GM12878 (cell line): ENCODE measurements around the gene JMJD4. TPM values are rescaled to one million over a fixed set of nuclear protein-coding genes. Genes with fewer than 3 reads are reported as not detected.

ENCODE experiments used
- ATAC-seq: fragments of 200-7000 bp; cut with Tn5 transposase; 3 replicates; pipeline ENCODE4 v1.9.1; 2020; ENCODE audit warnings: mild to moderate bottlenecking, moderate library complexity
- BruUV-seq: library from RNA; stranded (reverse); fragments of 400-500 nt; replicated peaks from 2 replicates; lab custom pipeline; 2021; lab: Mats Ljungman, UMichigan
- CTCF ChIA-PET: fragments of 300-600 bp; sonication (Branson Sonifier 250); formaldehyde crosslinking; extraction: SDS; loops from one replicate; lab custom pipeline; 2021; ENCODE audit warnings: inconsistent platforms; lab: Yijun Ruan, JAX
- POLR2A ChIA-PET: fragments of 350-600 bp; formaldehyde crosslinking; extraction: SDS; loops from one replicate; lab custom pipeline; 2021; ENCODE audit warnings: inconsistent platforms; lab: Charles Lee
- RAD21 ChIA-PET: fragments of 300-600 bp; sonication (Branson Sonifier 250); formaldehyde crosslinking; loops from one replicate; lab custom pipeline; 2023; ENCODE audit warnings: antibody characterized with exemption; ENCODE audit not compliant: unreplicated experiment; lab: Charles Lee
- SMC1A ChIA-PET: fragments of 300-600 bp; sonication (Branson Sonifier 250); formaldehyde crosslinking; loops from one replicate; lab custom pipeline; 2023; ENCODE audit not compliant: unreplicated experiment, uncharacterized antibody; lab: Charles Lee
- DNase-seq: peaks from one replicate; pipeline ENCODE4 v3.0.0-alpha.2; 2011; ENCODE audit warnings: low read depth, low spot score
- FAIRE-seq: peaks from 3 replicates; lab custom pipeline; 2011; peaks lifted over from hg19 to GRCh38; lab: Jason Lieb, UNC
- H2AFZ ChIP-seq: 2 replicates; pipeline ENCODE4 v1.6.0; 2011; ENCODE audit warnings: low read depth, low read length, control low read depth; ENCODE audit not compliant: control insufficient read depth
- H3K27ac ChIP-seq: 2 replicates; pipeline ENCODE4 v1.5.1; 2011; ENCODE audit warnings: control low read depth; ENCODE audit not compliant: control insufficient read depth, insufficient read depth
- H3K27me3 ChIP-seq, 2 experiments: replicated peaks in 1 of 2; 2 replicates each; pipeline versions ENCODE4 v1.6.0 to v1.6.1; 2011; ENCODE audit warnings: low read length in 1 of 2; ENCODE audit not compliant: control insufficient read depth in 2 of 2, insufficient read depth in 2 of 2
- H3K36me3 ChIP-seq, 2 experiments: 2 replicates each; pipeline ENCODE4 v1.5.1; 2011; ENCODE audit warnings: low read length in 1 of 2; ENCODE audit not compliant: control insufficient read depth in 2 of 2, insufficient read depth in 2 of 2
- H3K4me1 ChIP-seq: 2 replicates; pipeline ENCODE4 v1.6.1; 2011; ENCODE audit warnings: mild to moderate bottlenecking, low read length, moderate library complexity, mixed read lengths; ENCODE audit not compliant: control insufficient read depth, insufficient read depth
- H3K4me2 ChIP-seq: 2 replicates; pipeline ENCODE4 v1.6.0; 2011; ENCODE audit warnings: control low read depth; ENCODE audit not compliant: control insufficient read depth, insufficient read depth
- H3K4me3 ChIP-seq: fragments of 200-600 bp; sonication (generic); 2 replicates; pipeline ENCODE4 v1.5.1; 2016
- H3K79me2 ChIP-seq: 2 replicates; pipeline ENCODE4 v1.6.0; 2011; ENCODE audit warnings: low read length; ENCODE audit not compliant: control insufficient read depth, insufficient read depth
- H3K9ac ChIP-seq: 2 replicates; pipeline ENCODE4 v1.8.0; 2011; ENCODE audit warnings: low read length, control low read depth, mixed read lengths; ENCODE audit not compliant: control insufficient read depth, insufficient read depth
- H3K9me3 ChIP-seq: replicated peaks from 3 replicates; pipeline ENCODE4 v1.5.1; 2011; ENCODE audit warnings: mild to moderate bottlenecking, low read length; ENCODE audit not compliant: control insufficient read depth, insufficient read depth
- H4K20me1 ChIP-seq: 2 replicates; pipeline ENCODE4 v1.6.0; 2011; ENCODE audit not compliant: control insufficient read depth, insufficient read depth
- JUNB ChIP-seq: IDR thresholded peaks from 2 replicates; pipeline ENCODE4 v1.6.1; 2016; ENCODE audit warnings: antibody characterized with exemption, mild to moderate bottlenecking
- MEF2B ChIP-seq: fragments of 450-650 bp; IDR thresholded peaks from 2 replicates; pipeline ENCODE4 v1.6.1; 2018; ENCODE audit warnings: mild to moderate bottlenecking, moderate library complexity; ENCODE audit not compliant: partially characterized antibody, poor library complexity, severe bottlenecking
- MYC ChIP-seq: IDR thresholded peaks from 2 replicates; pipeline ENCODE4 v1.6.1; 2011; ENCODE audit warnings: mild to moderate bottlenecking, low read length, moderate library complexity, inconsistent platforms; ENCODE audit not compliant: insufficient read depth, insufficient replicate concordance, insufficient read length, severe bottlenecking
- RAD21 ChIP-seq: IDR thresholded peaks from 2 replicates; pipeline ENCODE4 v1.6.1; 2011; ENCODE audit warnings: mild to moderate bottlenecking, low read depth, low read length, moderate library complexity; ENCODE audit not compliant: insufficient read depth
- RAD51 ChIP-seq: fragments of 450-650 bp; IDR thresholded peaks from 2 replicates; pipeline ENCODE4 v1.6.1; 2016; ENCODE audit warnings: moderate library complexity, mild to moderate bottlenecking, inconsistent platforms
- ZNF384 ChIP-seq: IDR thresholded peaks from 2 replicates; pipeline ENCODE4 v1.6.1; 2012; ENCODE audit warnings: low read depth, mild to moderate bottlenecking, low read length, improper control_type of control experiment, borderline replicate concordance
- WGBS: methylation state at CpG from one replicate; pipeline ENCODE4 v1.1.6; 2016; ENCODE audit warnings: low lambda C conversion rate; ENCODE audit not compliant: insufficient replicate concordance, insufficient coverage; ENCODE audit errors: missing lambda C conversion rate; 5-methylcytosine and 5-hydroxymethylcytosine counted together
- in situ Hi-C: fragments of 300-500 bp; cut with MboI; formaldehyde crosslinking; loops from 9 replicates; pipeline ENCODE4 v1.14.3; 2018; ENCODE audit warnings: mixed read lengths
- intact Hi-C: fragments of 100-400 bp; cut with micrococcal nuclease; formaldehyde crosslinking; loops from one replicate; pipeline ENCODE4 v1.14.2; 2022; ENCODE audit not compliant: unreplicated experiment
- polyA plus RNA-seq, 11 experiments: library from polyadenylated mRNA; depleted of rRNA in 4 of 11; unstranded in 6 of 11; stranded (reverse) in 5 of 11; fragments of >200 nt; fragmentation: Nextera tagmentation in 4 of 11; fragmentation: Illumina TruSeq in 1 of 11; extraction: Ambion mirVana in 4 of 11; extraction: Trizol in 1 of 11; gene quantifications; 1 replicate in 1 of 11; 2 replicates in 10 of 11; pipeline versions ENCODE4 v1.2.1 to v1.2.3, GENCODE V29; 2011 to 2016; ENCODE audit warnings: inconsistent platforms in 2 of 11, missing spikeins in 2 of 11, low read depth in 1 of 11
- total RNA-seq, 4 experiments: library from RNA; depleted of rRNA in 3 of 4; stranded (reverse); fragments of >200 nt in 3 of 4; fragmentation: Illumina TruSeq in 1 of 4; extraction: Trizol in 1 of 4; gene quantifications; 2 replicates each; pipeline versions ENCODE4 v1.2.1 to v1.2.3, GENCODE V29; 2013 to 2021
- TF ChIP-seq, protein P1 (sequence below): IDR thresholded peaks from 2 replicates; pipeline ENCODE4 v1.6.1; 2012; ENCODE audit warnings: low read depth, low read length, improper control_type of control experiment
- TF ChIP-seq, protein P2 (sequence below): fragments of 450-650 bp; IDR thresholded peaks from 2 replicates; pipeline ENCODE4 v1.6.1; 2016; ENCODE audit warnings: mild to moderate bottlenecking
- TF ChIP-seq, protein P3 (sequence below): fragments of 450-650 bp; formaldehyde crosslinking; IDR thresholded peaks from 2 replicates; pipeline ENCODE4 v1.4.0; 2022; ENCODE audit warnings: mild to moderate bottlenecking, moderate library complexity
- TF ChIP-seq, protein P4 (sequence below): fragments of 450-650 bp; IDR thresholded peaks from 2 replicates; pipeline ENCODE4 v1.6.1; 2017; ENCODE audit warnings: mild to moderate bottlenecking, moderate library complexity
- TF ChIP-seq, protein P5 (sequence below): IDR thresholded peaks from 2 replicates; pipeline ENCODE4 v1.6.1; 2011; ENCODE audit warnings: mild to moderate bottlenecking, low read depth, low read length, moderate library complexity; ENCODE audit not compliant: insufficient replicate concordance

Gene JMJD4
- total and polyA plus RNA-seq, 10 of the 15 experiments (the other 5 are each of a cell fraction or from before 2014, with no cell fraction given), result 0.89 to 38.3 (median 18.4) TPM

DNA sequence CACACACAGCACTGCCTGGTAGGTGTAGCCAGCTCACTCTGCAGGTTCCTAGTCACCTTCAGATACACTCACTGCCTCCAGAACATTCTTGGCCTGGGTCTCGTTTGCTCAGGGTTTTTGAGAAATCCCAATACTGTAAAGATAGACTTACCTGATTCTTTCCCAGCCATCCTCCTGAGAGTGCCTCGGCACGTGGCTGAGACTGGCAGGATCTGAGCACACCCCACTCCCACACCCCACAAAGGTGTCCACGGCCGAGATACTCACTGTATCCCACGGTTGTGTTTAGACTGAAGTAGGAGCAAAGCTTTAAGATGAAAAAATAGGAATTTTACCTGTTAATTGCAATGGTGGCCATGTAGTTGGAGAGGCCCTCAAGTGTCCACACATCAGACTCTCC is 33.5 kb upstream of the JMJD4 start (continued):
- TF ChIP-seq, protein P1, sequence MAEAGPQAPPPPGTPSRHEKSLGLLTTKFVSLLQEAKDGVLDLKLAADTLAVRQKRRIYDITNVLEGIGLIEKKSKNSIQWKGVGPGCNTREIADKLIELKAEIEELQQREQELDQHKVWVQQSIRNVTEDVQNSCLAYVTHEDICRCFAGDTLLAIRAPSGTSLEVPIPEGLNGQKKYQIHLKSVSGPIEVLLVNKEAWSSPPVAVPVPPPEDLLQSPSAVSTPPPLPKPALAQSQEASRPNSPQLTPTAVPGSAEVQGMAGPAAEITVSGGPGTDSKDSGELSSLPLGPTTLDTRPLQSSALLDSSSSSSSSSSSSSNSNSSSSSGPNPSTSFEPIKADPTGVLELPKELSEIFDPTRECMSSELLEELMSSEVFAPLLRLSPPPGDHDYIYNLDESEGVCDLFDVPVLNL, result no peak
- TF ChIP-seq JUNB, result no peak

DNA sequence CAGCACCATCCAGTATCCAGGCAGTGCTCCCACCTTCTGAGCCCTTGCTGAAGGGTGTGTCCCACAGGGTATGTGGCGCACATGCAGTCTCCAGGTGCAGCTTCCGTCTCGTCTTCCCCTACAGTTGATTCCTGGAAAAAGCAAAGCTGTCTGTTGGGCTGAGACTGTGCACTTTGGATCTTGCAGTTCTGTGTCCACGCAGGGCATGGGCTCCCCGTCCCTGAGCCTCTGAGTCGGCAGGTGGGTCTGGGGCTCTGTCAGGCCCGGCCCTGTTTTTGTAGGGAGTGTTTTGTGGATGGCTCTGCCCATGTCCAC is 33.0 kb upstream of the JMJD4 start:
- ChIA-PET SMC1A (no interaction called here), POLR2A (no interaction called here), RAD21 (no interaction called here)
- no peak overlapping the region for H2AFZ ChIP-seq
- intact Hi-C loops, result loop anchor here (10.0 kb wide), 1 partner anchor 307 kb away; no protein-coding TSS in a partner anchor
- H3K27me3 ChIP-seq, result no peaks in the 10 kb centered on the region
- H4K20me1 ChIP-seq, result no peaks in the 10 kb centered on the region; the same call in 1 of the 2 replicates
- no peak for FAIRE-seq
- BruUV-seq, result no TSS peak
- no peaks in the 10 kb centered on the region for H3K4me1 ChIP-seq
- no peaks in the 10 kb centered on the region for H3K9me3 ChIP-seq
- ATAC-seq, result no peak
- no peak for DNase-seq
- no peak overlapping the region for H3K4me2 ChIP-seq
- no peak overlapping the region for H3K9ac ChIP-seq
- no peaks in the 10 kb centered on the region; the same call in none of the 2 replicates for H3K79me2 ChIP-seq
- H3K27ac ChIP-seq, result no peak overlapping the region
- TF ChIP-seq RAD21, result no peak
- TF ChIP-seq, protein P2, sequence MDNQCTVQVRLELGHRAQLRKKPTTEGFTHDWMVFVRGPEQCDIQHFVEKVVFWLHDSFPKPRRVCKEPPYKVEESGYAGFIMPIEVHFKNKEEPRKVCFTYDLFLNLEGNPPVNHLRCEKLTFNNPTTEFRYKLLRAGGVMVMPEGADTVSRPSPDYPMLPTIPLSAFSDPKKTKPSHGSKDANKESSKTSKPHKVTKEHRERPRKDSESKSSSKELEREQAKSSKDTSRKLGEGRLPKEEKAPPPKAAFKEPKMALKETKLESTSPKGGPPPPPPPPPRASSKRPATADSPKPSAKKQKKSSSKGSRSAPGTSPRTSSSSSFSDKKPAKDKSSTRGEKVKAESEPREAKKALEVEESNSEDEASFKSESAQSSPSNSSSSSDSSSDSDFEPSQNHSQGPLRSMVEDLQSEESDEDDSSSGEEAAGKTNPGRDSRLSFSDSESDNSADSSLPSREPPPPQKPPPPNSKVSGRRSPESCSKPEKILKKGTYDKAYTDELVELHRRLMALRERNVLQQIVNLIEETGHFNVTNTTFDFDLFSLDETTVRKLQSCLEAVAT, result no peak
- TF ChIP-seq MEF2B, result no peak
- TF ChIP-seq MYC, result no peak
- TF ChIP-seq, protein P3, sequence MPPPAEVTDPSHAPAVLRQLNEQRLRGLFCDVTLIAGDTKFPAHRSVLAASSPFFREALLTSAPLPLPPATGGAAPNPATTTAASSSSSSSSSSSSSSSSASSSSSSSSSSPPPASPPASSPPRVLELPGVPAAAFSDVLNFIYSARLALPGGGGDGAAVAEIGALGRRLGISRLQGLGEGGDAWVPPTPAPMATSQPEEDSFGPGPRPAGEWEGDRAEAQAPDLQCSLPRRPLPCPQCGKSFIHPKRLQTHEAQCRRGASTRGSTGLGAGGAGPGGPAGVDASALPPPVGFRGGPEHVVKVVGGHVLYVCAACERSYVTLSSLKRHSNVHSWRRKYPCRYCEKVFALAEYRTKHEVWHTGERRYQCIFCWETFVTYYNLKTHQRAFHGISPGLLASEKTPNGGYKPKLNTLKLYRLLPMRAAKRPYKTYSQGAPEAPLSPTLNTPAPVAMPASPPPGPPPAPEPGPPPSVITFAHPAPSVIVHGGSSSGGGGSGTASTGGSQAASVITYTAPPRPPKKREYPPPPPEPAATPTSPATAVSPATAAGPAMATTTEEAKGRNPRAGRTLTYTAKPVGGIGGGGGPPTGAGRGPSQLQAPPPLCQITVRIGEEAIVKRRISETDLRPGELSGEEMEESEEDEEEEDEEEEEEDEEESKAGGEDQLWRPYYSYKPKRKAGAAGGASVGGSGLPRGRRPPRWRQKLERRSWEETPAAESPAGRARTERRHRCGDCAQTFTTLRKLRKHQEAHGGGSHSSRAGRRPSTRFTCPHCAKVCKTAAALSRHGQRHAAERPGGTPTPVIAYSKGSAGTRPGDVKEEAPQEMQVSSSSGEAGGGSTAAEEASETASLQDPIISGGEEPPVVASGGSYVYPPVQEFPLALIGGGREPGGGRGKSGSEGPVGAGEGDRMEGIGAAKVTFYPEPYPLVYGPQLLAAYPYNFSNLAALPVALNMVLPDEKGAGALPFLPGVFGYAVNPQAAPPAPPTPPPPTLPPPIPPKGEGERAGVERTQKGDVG, result no peak
- TF ChIP-seq, protein P4, sequence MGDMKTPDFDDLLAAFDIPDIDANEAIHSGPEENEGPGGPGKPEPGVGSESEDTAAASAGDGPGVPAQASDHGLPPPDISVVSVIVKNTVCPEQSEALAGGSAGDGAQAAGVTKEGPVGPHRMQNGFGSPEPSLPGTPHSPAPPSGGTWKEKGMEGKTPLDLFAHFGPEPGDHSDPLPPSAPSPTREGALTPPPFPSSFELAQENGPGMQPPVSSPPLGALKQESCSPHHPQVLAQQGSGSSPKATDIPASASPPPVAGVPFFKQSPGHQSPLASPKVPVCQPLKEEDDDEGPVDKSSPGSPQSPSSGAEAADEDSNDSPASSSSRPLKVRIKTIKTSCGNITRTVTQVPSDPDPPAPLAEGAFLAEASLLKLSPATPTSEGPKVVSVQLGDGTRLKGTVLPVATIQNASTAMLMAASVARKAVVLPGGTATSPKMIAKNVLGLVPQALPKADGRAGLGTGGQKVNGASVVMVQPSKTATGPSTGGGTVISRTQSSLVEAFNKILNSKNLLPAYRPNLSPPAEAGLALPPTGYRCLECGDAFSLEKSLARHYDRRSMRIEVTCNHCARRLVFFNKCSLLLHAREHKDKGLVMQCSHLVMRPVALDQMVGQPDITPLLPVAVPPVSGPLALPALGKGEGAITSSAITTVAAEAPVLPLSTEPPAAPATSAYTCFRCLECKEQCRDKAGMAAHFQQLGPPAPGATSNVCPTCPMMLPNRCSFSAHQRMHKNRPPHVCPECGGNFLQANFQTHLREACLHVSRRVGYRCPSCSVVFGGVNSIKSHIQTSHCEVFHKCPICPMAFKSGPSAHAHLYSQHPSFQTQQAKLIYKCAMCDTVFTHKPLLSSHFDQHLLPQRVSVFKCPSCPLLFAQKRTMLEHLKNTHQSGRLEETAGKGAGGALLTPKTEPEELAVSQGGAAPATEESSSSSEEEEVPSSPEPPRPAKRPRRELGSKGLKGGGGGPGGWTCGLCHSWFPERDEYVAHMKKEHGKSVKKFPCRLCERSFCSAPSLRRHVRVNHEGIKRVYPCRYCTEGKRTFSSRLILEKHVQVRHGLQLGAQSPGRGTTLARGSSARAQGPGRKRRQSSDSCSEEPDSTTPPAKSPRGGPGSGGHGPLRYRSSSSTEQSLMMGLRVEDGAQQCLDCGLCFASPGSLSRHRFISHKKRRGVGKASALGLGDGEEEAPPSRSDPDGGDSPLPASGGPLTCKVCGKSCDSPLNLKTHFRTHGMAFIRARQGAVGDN, result no peak
- TF ChIP-seq, protein P5, sequence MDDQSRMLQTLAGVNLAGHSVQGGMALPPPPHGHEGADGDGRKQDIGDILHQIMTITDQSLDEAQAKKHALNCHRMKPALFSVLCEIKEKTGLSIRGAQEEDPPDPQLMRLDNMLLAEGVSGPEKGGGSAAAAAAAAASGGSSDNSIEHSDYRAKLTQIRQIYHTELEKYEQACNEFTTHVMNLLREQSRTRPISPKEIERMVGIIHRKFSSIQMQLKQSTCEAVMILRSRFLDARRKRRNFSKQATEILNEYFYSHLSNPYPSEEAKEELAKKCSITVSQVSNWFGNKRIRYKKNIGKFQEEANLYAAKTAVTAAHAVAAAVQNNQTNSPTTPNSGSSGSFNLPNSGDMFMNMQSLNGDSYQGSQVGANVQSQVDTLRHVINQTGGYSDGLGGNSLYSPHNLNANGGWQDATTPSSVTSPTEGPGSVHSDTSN, result no peak
- no peak for TF ChIP-seq RAD51
- no peak for TF ChIP-seq ZNF384
- TF ChIP-seq, all 136 proteins: peak for 0
- in situ Hi-C loops, result no loop called here
- CTCF ChIA-PET, result no interaction called here
- WGBS, result 88% methylated on average over 7 of the region's 7 CpGs
- no peak overlapping the region for H3K4me3 ChIP-seq
- H3K36me3 ChIP-seq, result peaks cover 16 to 26% of the 10 kb centered on the region in 2 experiments
